ENCODE results near the gene MSRB1.

DNA sequence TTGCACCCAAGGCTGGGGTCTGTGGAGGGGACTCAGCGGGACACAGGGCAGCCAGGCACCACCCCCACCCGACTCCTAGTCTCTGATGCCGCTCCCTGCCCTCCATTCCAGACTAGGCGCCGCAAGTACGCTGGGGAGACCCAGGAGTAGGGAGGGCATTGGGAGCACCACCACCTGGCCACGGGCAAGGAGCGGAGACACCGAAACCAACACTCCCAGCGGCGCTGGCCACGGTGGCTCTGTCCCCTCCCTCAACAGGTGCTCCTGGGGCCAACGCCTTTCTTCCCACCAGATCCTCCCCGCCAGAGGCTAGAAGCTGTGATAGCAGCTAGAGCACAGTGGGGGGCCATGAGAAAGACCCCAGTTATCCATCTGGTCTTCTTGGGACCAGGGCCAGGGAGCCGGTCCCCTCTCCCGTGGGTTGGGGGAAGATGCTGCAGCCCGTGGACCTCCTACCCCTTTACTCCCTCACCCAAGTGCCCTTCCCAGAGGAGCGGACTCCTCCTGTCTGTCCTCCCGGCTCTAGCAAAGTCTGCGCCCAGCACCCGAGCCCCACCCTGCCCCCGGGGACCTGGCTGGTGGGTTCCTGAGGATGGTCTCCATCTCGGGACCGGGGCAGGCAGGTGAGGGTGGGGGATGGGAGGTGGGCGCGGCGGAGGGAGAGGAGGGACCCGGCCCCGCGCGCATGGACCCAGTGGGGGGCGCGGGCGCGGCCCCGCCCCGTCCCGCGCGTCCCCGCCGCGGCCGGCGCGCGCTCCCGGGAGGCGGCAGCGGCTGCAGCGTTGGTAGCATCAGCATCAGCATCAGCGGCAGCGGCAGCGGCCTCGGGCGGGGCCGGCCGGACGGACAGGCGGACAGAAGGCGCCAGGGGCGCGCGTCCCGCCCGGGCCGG, 46.5 kb upstream of the MSRB1 start, which contains the start of gene SYNGR3:
- TF ChIP-seq, protein P1, sequence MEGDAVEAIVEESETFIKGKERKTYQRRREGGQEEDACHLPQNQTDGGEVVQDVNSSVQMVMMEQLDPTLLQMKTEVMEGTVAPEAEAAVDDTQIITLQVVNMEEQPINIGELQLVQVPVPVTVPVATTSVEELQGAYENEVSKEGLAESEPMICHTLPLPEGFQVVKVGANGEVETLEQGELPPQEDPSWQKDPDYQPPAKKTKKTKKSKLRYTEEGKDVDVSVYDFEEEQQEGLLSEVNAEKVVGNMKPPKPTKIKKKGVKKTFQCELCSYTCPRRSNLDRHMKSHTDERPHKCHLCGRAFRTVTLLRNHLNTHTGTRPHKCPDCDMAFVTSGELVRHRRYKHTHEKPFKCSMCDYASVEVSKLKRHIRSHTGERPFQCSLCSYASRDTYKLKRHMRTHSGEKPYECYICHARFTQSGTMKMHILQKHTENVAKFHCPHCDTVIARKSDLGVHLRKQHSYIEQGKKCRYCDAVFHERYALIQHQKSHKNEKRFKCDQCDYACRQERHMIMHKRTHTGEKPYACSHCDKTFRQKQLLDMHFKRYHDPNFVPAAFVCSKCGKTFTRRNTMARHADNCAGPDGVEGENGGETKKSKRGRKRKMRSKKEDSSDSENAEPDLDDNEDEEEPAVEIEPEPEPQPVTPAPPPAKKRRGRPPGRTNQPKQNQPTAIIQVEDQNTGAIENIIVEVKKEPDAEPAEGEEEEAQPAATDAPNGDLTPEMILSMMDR (IDR thresholded peaks at IDR 0.05; ENCODE audit: low read depth, low read length) = no peak
- no peak for TF ChIP-seq EZH2phosphoT487 (IDR thresholded peaks at IDR 0.05; ENCODE audit: low read depth)
